Heart left ventricle (tissue), 13 donors: ENCODE results near the gene G6PC2.

Source experiments
- POLR2A ChIP-seq, 2 donors: fragments of 450-650 bp; IDR thresholded peaks; one replicate each; pipeline ENCODE4 v1.6.1; 2017; ENCODE audit warnings: antibody characterized with exemption in 2 of 2, mild to moderate bottlenecking in 2 of 2, moderate library complexity in 2 of 2
- TF ChIP-seq, protein P1 (sequence below), 12 donors: fragments of 200-600 bp; sonication (generic) in 4 of 12; IDR thresholded peaks; one replicate each; pipeline versions ENCODE4 v1.5.0 to v1.8.0; 2018 to 2022; ENCODE audit warnings: antibody characterized with exemption in 12 of 12, mild to moderate bottlenecking in 5 of 12
- donor health status: ischemic (EF 13 %, LVEDD 7.1; RV severe dilation, severe dysfunction).
- donor health status: DM: no; HTN: yes; CAD: no.
- donor health status: DM: no; HTN: no; CAD: no.
- donor health status: ischemic (EF 25% LVEDD 6.9; RV normal size, moderate dysfunction).
- donor health status: ischemic (EF 25% LVEDD 5.7; RV mildly dilated, moderate dysfunction).
- donor health status: ischemic (EF 35%, LVEDD 5.7; RV mildly dilated, moderate dysfunction).
- donor health status: nonischemic (EF 11% LVEDD 7.7; RV severe dilation, severe dysfunction).
- donor health status: DM: yes; HTN: yes; CAD: no.
- donor health status: PGD.
- donor health status: ischemic (EF 29% LVEDD 5.4; RV normal size, mild dysfunction).
- donor health status: nonischemic (EF 23%, LVEDD 6.1; RV moderate dilation, normal function).

DNA sequence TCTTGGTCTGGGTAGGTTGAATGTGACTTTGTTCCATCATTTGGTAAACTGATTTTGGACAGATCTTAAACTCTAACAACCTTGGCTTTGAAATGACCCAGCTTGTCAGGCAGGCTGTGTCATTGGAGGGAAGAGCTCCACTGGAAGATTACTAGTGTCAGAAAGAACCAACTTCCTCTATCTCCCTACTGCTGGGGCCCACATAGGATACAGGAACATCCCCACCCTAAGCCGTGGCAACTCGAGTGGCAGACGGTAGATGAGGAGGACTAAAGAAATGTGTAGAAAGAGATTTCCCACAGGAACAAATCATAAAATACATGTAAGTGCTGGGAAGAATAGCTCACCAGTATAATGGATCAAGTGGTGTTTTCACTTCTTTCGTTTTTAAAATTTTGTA is 4.3 kb upstream of the G6PC2 start:
- TF ChIP-seq, protein P1, sequence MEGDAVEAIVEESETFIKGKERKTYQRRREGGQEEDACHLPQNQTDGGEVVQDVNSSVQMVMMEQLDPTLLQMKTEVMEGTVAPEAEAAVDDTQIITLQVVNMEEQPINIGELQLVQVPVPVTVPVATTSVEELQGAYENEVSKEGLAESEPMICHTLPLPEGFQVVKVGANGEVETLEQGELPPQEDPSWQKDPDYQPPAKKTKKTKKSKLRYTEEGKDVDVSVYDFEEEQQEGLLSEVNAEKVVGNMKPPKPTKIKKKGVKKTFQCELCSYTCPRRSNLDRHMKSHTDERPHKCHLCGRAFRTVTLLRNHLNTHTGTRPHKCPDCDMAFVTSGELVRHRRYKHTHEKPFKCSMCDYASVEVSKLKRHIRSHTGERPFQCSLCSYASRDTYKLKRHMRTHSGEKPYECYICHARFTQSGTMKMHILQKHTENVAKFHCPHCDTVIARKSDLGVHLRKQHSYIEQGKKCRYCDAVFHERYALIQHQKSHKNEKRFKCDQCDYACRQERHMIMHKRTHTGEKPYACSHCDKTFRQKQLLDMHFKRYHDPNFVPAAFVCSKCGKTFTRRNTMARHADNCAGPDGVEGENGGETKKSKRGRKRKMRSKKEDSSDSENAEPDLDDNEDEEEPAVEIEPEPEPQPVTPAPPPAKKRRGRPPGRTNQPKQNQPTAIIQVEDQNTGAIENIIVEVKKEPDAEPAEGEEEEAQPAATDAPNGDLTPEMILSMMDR (IDR thresholded peaks at IDR 0.05) = no peak
- TF ChIP-seq POLR2A (IDR thresholded peaks at IDR 0.05) = no peak
